Activated B cell treated with CpG ODN at 0.5 μM for 24 hours (primary cell): Measurements from ENCODE around the gene FCHSD2. TPM values are rescaled to one million over a fixed set of nuclear protein-coding genes. Genes with fewer than 3 reads are reported as not detected.

Source experiments
- ATAC-seq: fragments of 200-7000 bp; cut with Tn5 transposase; one replicate; pipeline ENCODE4 v1.10.0; 2021; ENCODE audit warnings: low read depth, mild to moderate bottlenecking, moderate library complexity
- CTCF ChIA-PET: fragments of 350-600 bp; sonication (Branson Sonifier 250); formaldehyde crosslinking; loops from one replicate; lab custom pipeline; 2021; ENCODE audit warnings: antibody characterized with exemption; lab: Charles Lee
- POLR2A ChIA-PET: fragments of 350-600 bp; sonication (Branson Sonifier 250); formaldehyde crosslinking; loops from one replicate; lab custom pipeline; 2021; ENCODE audit warnings: antibody characterized with exemption; lab: Charles Lee
- DNase-seq: peaks from one replicate; pipeline ENCODE4 v3.0.0; 2022
- H3K27ac Mint-ChIP-seq: one replicate; pipeline ENCODE4 v1.8.0; 2020; ENCODE audit warnings: mixed read lengths
- H3K27me3 Mint-ChIP-seq: one replicate; pipeline ENCODE4 v1.8.0; 2021; ENCODE audit warnings: mixed read lengths
- H3K36me3 Mint-ChIP-seq: one replicate; pipeline ENCODE4 v1.8.0; 2021; ENCODE audit warnings: low read depth, mixed read lengths
- H3K4me1 Mint-ChIP-seq: one replicate; pipeline ENCODE4 v1.8.0; 2021; ENCODE audit warnings: mixed read lengths
- H3K4me3 Mint-ChIP-seq: one replicate; pipeline ENCODE4 v1.8.0; 2020; ENCODE audit warnings: mild to moderate bottlenecking, mixed read lengths
- H3K9me3 Mint-ChIP-seq: one replicate; pipeline ENCODE4 v1.8.0; 2020; ENCODE audit warnings: mixed read lengths
- intact Hi-C: fragments of 100-400 bp; cut with micrococcal nuclease; formaldehyde crosslinking; loops from one replicate; pipeline ENCODE4 v1.15.1; 2024
- total RNA-seq: library from RNA; stranded (reverse); gene quantifications from 2 replicates; pipeline ENCODE4 v1.2.3, GENCODE V29; 2022
- TF ChIP-seq, protein P1 (sequence below): fragments of 200-600 bp; IDR thresholded peaks from one replicate; pipeline ENCODE4 v1.8.0; 2022; ENCODE audit warnings: antibody characterized with exemption, mild to moderate bottlenecking

Gene FCHSD2
- total RNA-seq, 1 donor from 2014 or later: 207 TPM

DNA sequence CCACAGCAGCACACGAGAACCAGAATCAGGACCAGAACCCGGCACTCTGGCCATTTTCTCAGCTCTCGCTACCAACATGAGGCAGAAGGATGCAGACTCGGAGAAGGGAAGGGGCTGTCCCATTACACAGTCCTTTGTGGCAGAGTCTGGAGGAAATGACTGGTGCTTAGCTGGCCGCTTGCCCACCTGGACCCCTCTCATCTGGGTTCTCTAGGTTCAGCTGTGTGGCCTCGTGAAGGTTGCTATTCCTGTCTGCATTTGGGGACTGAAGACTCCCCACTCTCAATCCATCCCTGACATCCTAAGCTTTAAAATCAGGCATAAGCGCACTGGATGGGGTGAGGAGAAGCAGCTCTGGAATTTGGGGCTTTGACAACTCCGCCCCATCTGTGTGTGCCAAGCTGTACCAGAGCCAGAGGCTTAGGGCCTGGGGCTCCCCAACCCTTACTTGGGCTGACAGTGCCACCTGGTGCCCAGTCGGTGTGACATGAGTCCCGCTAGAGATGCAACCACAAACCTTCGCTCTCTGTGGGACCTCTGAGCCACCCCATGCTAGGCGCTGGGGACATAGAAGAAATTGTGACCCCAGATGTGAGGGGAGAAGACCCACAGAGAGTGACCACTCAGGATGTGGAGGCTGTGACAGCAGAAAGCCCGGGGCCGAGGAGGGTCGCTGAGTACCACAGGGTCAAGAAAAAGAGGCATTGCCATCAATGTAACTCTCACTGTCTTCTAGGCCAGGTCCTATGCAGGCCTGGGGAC lies 35.8 kb upstream of the FCHSD2 start:
- H3K4me1 Mint-ChIP-seq: peaks cover 42% of the 10 kb centered on the region
- H3K9me3 Mint-ChIP-seq: no peaks in the 10 kb centered on the region
- CTCF ChIA-PET: interaction anchor here (0.6 to 5.4 kb wide), 51 partner anchors 8 to 593 kb away, joined by 3 to 156 read pairs (median 5); partner anchors contain the start of genes FCHSD2 and STARD10
- intact Hi-C loops: loop anchor here (1.0 to 5.0 kb wide), 8 partner anchors 36 to 496 kb away; partner anchors contain the start of gene FCHSD2
- no peaks in the 10 kb centered on the region for H3K27me3 Mint-ChIP-seq
- TF ChIP-seq, protein P1, sequence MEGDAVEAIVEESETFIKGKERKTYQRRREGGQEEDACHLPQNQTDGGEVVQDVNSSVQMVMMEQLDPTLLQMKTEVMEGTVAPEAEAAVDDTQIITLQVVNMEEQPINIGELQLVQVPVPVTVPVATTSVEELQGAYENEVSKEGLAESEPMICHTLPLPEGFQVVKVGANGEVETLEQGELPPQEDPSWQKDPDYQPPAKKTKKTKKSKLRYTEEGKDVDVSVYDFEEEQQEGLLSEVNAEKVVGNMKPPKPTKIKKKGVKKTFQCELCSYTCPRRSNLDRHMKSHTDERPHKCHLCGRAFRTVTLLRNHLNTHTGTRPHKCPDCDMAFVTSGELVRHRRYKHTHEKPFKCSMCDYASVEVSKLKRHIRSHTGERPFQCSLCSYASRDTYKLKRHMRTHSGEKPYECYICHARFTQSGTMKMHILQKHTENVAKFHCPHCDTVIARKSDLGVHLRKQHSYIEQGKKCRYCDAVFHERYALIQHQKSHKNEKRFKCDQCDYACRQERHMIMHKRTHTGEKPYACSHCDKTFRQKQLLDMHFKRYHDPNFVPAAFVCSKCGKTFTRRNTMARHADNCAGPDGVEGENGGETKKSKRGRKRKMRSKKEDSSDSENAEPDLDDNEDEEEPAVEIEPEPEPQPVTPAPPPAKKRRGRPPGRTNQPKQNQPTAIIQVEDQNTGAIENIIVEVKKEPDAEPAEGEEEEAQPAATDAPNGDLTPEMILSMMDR: peak; percentile 43
- peak; percentile 94 for ATAC-seq
- no peak overlapping the region for H3K4me3 Mint-ChIP-seq
- peak; percentile 72 for DNase-seq
- POLR2A ChIA-PET: interaction anchor here (0.5 to 5.3 kb wide), 19 partner anchors 11 to 362 kb away, joined by 3 to 145 read pairs (median 5); partner anchors contain the start of gene FCHSD2
- H3K36me3 Mint-ChIP-seq: no peaks in the 10 kb centered on the region
- peak overlapping the region; percentile 87 for H3K27ac Mint-ChIP-seq

DNA sequence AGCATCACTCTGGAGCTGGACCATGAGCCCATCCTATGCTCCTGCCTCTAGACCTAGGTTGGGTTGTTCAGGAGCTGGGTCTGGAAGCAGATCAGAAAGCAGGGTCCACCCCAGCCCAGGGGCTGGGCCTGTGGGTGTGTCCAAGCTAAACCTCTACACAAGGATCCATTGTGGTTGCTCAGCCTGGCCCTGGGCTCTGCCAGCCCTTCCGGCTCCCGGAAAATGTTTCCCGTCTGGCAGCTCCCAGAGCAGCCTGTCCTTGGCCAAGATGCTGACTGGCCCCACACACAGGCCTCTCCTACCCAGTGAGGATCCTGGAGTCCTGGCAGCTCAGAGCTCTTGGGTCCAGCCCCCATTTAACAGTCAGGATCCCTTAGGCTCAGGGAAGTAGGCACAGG lies 35.3 kb upstream of the FCHSD2 start:
- CTCF ChIA-PET: interaction anchor here (0.6 to 5.4 kb wide), 47 partner anchors 8 to 592 kb away, joined by 3 to 156 read pairs (median 6); partner anchors contain the start of genes FCHSD2 and STARD10
- H3K27ac Mint-ChIP-seq: peak overlapping the region; percentile 87
- peaks cover 47% of the 10 kb centered on the region for H3K4me1 Mint-ChIP-seq

DNA sequence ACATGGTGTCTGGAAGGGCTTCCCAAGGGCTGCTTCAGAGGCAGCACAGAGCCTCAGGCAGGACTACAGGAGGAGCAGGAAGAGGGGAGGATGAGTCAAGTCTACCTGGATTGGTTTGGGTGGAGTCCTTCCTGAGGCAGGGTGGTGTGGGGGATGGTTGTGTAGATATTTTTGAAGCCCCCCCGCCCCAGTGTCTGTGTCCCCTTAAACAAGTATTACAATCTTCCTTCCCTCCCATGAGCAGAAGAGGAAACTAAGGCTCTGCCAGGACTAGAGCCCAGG lies 34.7 kb upstream of the FCHSD2 start:
- no peaks in the 10 kb centered on the region for H3K9me3 Mint-ChIP-seq
- intact Hi-C loops: loop anchor here (1.0 to 5.0 kb wide), 4 partner anchors 20 to 495 kb away; no protein-coding TSS in a partner anchor
- peak overlapping the region; percentile 16 for H3K4me3 Mint-ChIP-seq

More for the DNA sequence above, 35.3 kb upstream of the FCHSD2 start:
- no peaks in the 10 kb centered on the region for H3K27me3 Mint-ChIP-seq
- POLR2A ChIA-PET: interaction anchor here (0.6 to 5.3 kb wide), 18 partner anchors 12 to 362 kb away, joined by 3 to 145 read pairs (median 5); partner anchors contain the start of gene FCHSD2
- H3K4me3 Mint-ChIP-seq: no peak overlapping the region
- TF ChIP-seq, protein P1: no peak
- ATAC-seq (no peak), DNase-seq (no peak)
- intact Hi-C loops: loop anchor here (5.0 kb wide), 3 partner anchors 90 to 495 kb away; no protein-coding TSS in a partner anchor
- no peaks in the 10 kb centered on the region for H3K9me3 Mint-ChIP-seq
- H3K36me3 Mint-ChIP-seq: no peaks in the 10 kb centered on the region

DNA sequence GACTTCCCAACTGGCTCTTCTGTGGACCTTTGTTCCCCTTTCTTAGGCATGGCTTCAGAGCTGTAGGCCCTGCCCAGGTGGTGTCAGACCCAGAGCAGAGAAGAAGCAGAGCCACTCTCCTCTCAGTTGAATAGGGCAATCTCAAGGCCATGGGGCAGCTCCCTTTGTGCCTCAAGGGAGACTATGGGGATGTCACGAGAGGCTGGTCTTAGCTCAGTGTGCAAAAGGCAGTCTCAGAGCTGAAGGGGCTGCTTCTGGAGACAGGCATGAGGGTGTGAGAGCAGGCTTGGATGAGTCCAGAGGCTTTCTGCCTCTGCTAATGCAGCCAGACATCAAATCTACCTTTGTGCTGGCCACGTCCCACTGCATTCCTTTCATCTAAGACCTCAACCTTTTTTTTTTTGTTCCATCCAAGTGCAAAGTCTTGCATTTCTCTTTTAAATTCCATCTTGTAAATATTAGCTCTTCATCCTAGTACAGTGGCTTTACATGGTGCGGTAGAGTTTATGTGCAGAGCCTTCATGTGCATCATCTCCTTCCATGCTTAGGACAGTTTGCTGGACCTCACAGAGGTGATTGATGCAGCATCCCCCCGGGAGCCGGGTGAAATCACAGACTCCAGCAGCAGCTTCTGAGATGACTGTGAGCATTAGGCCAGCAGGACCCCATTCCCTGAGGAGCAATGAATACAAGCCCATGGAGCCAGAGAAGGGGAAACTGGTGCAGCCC lies 34.2 kb upstream of the FCHSD2 start:
- POLR2A ChIA-PET: interaction anchor here (0.5 to 5.3 kb wide), 17 partner anchors 12 to 389 kb away, joined by 3 to 145 read pairs (median 4); partner anchors contain the start of gene FCHSD2
- intact Hi-C loops: loop anchor here (1.0 to 5.0 kb wide), 4 partner anchors 19 to 494 kb away; no protein-coding TSS in a partner anchor
- H3K27me3 Mint-ChIP-seq: no peaks in the 10 kb centered on the region
- peak overlapping the region; percentile 55 for H3K4me3 Mint-ChIP-seq
- no peaks in the 10 kb centered on the region for H3K9me3 Mint-ChIP-seq
- H3K27ac Mint-ChIP-seq: peak overlapping the region; percentile 87
- DNase-seq (no peak), ATAC-seq (peak; percentile 63)
- no peaks in the 10 kb centered on the region for H3K36me3 Mint-ChIP-seq
- TF ChIP-seq, protein P1: no peak
- peaks cover 53% of the 10 kb centered on the region for H3K4me1 Mint-ChIP-seq
- CTCF ChIA-PET: interaction anchor here (0.7 to 5.4 kb wide), 18 partner anchors 8 to 451 kb away, joined by 3 to 156 read pairs (median 14); partner anchors contain the start of gene FCHSD2

More for the DNA sequence above, 34.7 kb upstream of the FCHSD2 start:
- DNase-seq (no peak), ATAC-seq (no peak)
- CTCF ChIA-PET: interaction anchor here (0.7 to 5.4 kb wide), 24 partner anchors 8 to 454 kb away, joined by 3 to 156 read pairs (median 11); partner anchors contain the start of gene FCHSD2
- POLR2A ChIA-PET: interaction anchor here (0.5 to 5.3 kb wide), 17 partner anchors 12 to 390 kb away, joined by 3 to 145 read pairs (median 5); partner anchors contain the start of gene FCHSD2
- Mint-ChIP-seq H3K27me3 (no peaks in the 10 kb centered on the region), H3K27ac (peak overlapping the region; percentile 87), H3K36me3 (no peaks in the 10 kb centered on the region), H3K4me1 (peaks cover 48% of the 10 kb centered on the region)
- TF ChIP-seq, protein P1: no peak
